SW 1271 (cell line): ENCODE data around the gene SEMA7A.

Experiments
- DNase-seq, 2 experiments: peaks; one replicate each; lab custom pipeline; 2025; lab: John Stamatoyannopoulos, UW

Gene SEMA7A

DNA sequence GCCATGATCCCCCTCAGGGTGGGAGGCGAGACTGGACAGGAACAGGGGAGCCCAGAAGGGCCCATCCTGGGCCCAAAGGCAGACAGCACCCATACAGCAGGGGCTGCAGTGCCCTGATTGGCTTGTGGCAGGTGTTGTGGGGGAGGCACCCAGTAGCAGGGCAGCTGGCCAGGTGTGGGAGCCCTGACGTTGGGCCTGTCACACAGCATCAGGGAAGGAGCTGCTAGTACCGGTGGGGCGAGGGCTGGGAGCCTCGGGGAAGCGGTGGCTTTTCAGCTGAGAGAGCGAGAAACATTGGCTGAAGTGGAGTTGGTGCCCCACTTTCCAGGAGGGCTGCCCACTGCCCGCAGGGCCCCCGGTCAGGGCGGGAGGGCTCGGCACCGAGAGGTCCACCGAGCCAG lies 46.6 kb downstream of the SEMA7A start:
- DNase-seq = no peak

GRCh38 chr15:74386496-74387140 lies 47.1 kb downstream of the SEMA7A start:
- DNase-seq = no peak

DNA sequence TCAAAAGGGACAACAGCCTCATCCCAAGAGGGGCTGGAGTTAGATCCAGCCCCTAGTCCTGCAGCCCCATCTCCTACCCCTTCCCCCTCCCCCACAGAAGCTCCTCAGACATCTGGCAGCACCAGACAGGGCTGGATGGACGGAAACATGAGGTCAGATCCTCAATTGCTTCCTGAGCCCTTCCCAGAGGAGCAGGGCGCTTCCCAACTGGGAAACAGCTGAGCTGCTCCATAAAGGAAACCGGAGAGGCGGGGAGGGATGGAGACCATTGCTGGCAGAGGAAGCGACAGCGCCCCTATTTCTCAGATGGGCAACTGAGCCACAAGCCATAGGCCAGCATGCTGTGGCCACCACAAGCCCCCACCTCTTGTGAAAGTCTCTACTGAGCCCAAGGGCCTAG lies 48.0 kb downstream of the SEMA7A start:
- DNase-seq = no peak

DNA sequence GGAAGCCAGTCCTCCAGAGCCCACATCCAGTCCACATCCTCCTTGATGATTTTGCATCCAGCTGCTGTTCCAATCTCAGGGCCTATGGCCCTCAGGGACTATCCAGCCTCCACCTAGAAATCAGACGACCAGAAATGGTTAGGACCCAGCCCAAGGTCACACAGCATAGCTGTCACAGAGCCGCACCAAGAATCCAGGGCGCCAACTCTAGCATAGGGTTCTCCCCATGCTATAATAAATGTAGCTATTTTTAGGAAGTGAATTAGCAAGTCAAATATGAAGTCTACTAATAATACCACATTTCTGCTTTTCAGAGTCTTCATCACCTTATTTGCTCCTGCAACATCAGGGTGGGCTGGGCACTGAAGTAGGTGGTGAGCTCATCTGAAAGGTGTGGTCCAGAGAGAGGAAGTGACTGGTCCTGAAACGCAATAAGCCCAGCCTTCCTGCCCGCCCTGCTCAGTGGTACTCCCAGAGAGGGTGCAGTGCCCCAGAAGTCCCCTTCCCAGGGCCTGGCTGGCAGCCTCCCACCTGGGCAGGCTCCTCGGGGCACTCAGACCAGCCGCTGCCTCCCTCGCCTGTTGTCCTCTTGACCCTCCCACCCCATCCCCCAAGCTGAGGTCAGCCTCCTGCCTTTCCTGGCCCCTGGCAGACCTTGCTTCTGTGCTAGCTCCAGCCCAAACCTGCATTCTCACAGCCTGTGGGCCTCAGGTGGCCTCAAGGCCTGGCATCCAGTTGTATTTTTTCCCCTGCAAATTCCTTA lies 48.7 kb downstream of the SEMA7A start:
- DNase-seq = no peak

GRCh38 chr15:74384566-74384880 lies 49.2 kb downstream of the SEMA7A start:
- no peak for DNase-seq

GRCh38 chr15:74383695-74384565 lies 49.8 kb downstream of the SEMA7A start:
- DNase-seq = no peak

- DNase-seq = no peak
These were observed 50.5 kb downstream of the SEMA7A start for GRCh38 chr15:74383286-74383685.

- DNase-seq = peak; percentile 52 to 74
These were observed 51.5 kb downstream of the SEMA7A start for GRCh38 chr15:74382004-74382816.

DNA sequence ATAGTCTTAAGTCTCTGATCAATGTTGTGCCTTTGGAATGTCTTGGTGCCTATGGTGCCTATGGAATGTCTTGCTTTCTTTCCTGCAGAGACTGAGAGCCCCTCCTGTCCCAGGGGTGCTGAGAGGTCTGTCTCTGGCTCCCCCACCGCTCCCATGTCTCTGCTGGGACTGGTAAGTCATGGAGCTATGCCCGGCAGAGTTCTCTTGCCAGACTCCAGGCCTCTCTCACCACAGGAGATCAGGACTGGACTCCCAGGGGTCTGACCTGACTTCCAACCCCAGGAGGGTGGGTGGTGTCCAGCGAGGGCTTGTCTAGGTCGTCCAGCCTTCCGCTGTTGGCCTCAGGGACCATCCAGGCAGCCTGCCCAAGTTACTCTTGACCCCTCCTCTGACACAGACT lies 52.3 kb downstream of the SEMA7A start:
- DNase-seq = no peak

DNA sequence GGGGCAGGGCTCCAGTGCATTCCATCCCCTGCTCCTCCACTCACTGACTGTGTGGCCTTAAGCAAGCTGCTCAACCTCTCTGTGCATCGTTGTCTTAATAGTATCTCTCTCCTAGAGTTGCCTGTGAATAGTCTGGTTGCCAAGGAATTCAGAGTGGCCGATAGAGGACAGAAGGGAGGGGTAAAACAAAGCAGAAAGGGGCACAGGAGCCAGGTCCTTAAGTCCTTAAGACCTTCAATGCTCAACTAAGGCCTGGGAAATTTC lies 52.6 kb downstream of the SEMA7A start:
- DNase-seq = no peak

DNA sequence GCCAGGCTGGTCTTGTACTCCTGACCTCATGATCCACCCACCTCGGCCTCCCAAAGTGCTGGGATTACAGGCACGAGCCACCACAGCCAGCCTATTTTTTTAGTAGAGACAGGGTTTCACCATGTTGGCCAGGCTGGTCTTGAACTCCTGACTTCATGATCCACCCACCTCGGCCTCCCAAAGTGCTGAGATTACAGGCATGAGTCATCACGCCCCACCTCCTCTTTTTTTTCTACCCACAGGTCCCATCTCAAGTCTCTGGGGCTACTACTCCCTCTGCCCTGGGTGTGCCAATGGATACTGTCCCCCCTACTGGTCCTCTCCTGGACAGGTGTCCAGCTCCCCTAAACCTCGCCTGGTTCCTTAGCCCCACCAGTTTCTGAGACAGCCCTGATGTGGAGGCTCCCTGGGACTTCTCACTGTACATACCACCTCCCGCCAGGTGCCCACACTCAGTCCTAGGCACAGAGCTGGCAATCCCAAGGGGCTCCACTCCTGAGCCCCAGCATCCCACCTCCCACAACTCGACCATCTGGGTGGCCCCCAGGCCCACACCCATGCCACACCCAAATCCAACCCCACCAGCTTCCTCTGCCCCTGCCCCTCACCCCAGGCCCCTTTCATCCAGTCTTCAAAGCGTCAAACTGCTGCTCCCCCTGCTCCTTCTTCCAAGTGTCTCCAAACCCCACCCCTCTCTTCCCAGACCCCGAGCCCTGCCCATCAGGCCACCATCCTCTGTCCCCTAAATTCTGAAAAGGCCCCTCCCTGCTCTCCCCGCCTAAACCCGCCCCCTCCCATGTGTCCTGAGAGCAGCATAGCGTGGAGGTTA lies 53.2 kb downstream of the SEMA7A start:
- no peak for DNase-seq

DNA sequence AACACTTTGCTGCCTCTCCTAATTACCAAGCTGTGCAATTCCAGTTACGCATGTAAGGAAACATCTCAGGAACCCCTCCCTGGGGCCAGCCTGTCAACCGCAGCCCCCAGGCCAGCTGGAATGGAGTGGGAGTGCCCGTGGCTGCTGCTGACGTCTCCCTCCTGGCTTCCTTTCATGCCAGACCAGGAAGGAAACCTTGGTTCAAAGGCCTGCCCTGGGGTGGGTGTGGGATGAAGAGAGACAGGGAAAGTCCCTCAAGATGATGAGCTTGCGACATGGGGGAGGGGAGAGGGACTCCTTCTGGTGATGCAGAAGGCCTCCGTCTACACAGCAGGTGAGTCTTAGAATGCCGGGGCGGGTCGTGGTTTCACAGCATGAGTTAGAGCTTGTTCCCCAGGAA lies 54.9 kb downstream of the SEMA7A start:
- DNase-seq = no peak

- DNase-seq = no peak
These were observed 55.7 kb downstream of the SEMA7A start for GRCh38 chr15:74377831-74378766.

DNA sequence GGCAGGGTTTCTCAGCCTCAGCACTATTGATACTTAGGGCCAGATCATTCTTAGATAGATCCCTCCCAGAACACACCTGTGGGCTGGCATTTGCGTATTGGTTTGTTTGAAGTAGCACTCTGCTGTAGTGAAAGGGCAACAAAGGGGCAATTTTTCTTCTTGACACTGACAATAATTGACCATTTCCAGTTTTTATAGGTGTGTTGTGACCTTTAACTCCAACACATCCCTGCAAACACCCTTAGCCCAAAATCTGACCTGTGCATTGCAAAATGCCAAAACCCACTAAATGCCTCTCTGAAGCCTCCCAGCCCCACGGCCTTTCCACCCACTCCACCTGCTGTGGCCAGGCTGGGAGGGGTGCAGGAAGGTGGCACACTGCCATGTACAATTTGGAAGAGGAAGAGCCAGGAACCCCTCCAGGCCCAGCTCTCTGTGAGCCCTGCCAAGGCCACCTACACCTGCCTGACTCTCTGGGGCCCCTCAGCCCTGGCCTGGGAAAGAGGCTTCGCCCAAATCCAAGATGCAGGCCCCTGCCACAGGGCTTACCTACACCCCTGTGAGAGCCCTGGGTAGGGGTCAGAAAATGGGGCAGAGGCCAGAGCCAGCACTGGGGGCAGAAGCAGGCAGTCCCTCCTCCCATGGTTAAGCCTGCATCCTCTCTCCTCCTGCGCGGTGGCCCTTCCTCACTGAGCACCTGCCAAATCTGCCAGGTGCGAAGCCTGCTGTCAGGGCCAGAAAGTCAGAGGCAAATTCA lies 56.8 kb downstream of the SEMA7A start:
- no peak for DNase-seq

- DNase-seq = no peak
These were observed 57.5 kb downstream of the SEMA7A start for GRCh38 chr15:74376226-74376625.

- DNase-seq = peak; percentile 55 to 85
These were observed 58.5 kb downstream of the SEMA7A start for GRCh38 chr15:74375303-74375693.

DNA sequence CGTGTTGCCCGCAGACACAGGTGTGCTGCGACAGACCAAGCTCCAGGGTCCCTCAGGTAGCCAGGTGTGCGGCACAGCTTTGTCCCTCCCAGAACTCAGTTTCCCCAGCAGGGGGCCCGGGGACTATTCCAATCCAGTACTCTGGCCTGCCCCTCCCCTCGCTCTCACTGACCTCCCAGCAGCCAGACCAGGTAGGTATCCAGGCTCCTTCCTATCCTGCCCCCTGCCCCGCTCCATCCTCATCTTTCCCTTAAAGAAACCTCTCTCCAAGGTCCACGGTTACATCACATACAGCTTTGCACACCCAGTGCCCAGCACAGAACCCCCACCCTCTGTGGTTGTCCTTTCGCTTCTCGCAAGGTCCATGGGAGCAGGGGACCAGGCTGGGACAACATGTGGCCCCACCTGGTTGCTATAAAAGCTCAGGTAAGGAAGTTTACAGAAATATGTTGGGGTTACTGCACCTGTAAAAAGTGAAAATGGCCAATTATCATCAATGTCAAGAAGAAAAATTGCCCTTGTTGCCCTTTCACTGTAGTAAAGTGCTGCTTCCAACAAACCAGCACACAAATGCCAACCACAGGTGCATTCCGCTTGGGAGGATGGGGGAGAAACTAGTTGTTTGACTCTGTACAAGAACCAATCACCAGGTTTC lies 59.0 kb downstream of the SEMA7A start:
- DNase-seq = no peak

- peak; percentile 66 to 87 for DNase-seq
These were observed 59.8 kb downstream of the SEMA7A start for GRCh38 chr15:74373731-74374647.
